GM12892 (cell line): ENCODE results near the gene EPN1.
"Not testable (repeated sequence)": the region's sequence is repeated elsewhere in the genome, so short reads cannot be mapped to it uniquely, and the experiment has no call there.

Source experiments
- DNase-seq: peaks from one replicate; pipeline ENCODE4 v3.0.0; 2011; ENCODE audit not compliant: insufficient read length
- FAIRE-seq: peaks from 2 replicates; lab custom pipeline; 2011; peaks lifted over from hg19 to GRCh38; lab: Jason Lieb, UNC
- POLR2A ChIP-seq: IDR thresholded peaks from 2 replicates; pipeline ENCODE4 v1.6.1; 2011; ENCODE audit warnings: low read depth, low read length, control low read depth
- POLR2AphosphoS5 ChIP-seq: IDR thresholded peaks from 2 replicates; pipeline ENCODE4 v1.6.1; 2011; ENCODE audit warnings: low read depth, low read length, control low read depth
- TAF1 ChIP-seq: IDR thresholded peaks from 2 replicates; pipeline ENCODE4 v1.6.1; 2011; ENCODE audit warnings: low read depth, mild to moderate bottlenecking, control low read depth, low read length, borderline replicate concordance

EPN1 gene

GRCh38 chr19:55702131-55702627, 27.2 kb downstream of the EPN1 start:
- TF ChIP-seq POLR2AphosphoS5 = no peak
- DNase-seq (no peak), FAIRE-seq (no peak)

- DNase-seq (no peak), FAIRE-seq (no peak)
- TF ChIP-seq POLR2A = no peak
- no peak for TF ChIP-seq POLR2AphosphoS5
- no peak for TF ChIP-seq TAF1
These were observed 28.8 kb downstream of the EPN1 start for GRCh38 chr19:55703790-55704215.

GRCh38 chr19:55704494-55705245, 29.6 kb downstream of the EPN1 start:
- FAIRE-seq = no peak
- DNase-seq = no peak
- TF ChIP-seq TAF1 (no peak), POLR2AphosphoS5 (no peak), POLR2A (no peak)

DNA sequence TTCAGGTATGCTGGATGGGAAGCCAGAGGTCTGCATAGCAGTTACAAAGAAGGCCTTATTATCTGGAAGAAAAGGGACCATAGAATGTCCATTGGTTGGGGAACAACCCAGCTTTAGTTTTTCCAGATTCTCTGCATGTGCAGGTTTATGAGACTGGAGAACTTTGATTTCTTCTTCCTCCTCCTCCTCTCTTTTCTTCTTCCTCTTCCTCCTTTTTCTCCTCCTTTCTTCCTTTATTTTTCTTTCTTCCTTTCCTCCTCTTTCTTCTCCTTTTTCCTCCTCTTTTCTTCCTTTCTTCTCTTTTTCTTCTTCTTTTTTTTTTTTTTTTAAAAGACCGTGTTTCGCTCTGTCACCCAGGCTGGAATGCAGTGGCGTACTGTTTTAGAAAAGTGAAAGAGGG, 30.9 kb downstream of the EPN1 start:
- DNase-seq (no peak), FAIRE-seq (no peak)
- TF ChIP-seq TAF1 (no peak), POLR2A (no peak), POLR2AphosphoS5 (no peak)

- no peak for TF ChIP-seq POLR2A
- no peak for FAIRE-seq
- DNase-seq = no peak
These were observed 36.7 kb downstream of the EPN1 start for GRCh38 chr19:55711719-55712118.

DNA sequence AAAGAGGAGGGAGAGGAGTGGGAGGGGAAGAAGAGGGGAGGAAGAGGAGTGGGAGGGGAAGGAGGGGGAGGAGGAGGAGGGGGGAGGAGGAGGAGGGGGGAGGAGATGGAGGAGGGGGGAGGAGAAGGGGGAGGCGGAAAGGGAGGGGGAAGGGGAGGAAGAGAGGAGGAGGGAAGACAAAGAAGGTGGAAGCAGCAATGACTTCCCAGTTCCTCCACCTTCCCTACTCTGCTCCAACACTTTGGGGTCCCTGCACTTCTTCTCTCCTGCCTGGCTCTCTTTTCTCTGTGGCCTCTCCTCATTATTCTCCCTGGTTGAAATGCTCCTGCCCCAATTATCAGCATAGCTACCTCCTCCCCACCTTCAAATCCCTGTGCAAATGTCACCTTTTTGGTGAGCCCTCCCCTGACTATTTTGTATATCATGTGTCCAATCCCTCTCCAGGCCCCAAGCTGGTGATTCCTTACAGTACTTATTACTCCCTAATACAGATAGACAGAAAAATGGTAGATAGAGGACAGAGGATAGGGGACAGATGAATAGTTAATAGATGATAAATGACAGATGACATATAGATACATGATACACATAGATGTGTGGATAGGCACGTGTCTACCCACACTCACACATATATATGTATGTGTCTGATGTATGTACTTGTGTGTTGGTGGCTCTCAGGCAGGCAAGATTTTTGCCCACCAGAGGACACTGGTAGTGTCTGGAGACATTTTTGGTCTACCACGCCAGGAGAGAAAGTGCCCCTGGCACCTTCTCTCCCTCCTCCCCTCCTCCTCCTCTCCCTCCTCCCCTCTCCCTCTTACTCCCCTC, 38.0 kb downstream of the EPN1 start:
- FAIRE-seq (no peak), DNase-seq (no peak)
- TF ChIP-seq POLR2A (no peak), TAF1 (no peak), POLR2AphosphoS5 (no peak)

- DNase-seq = no peak
- FAIRE-seq = no peak
These were observed 41.5 kb downstream of the EPN1 start for GRCh38 chr19:55716531-55716930.

GRCh38 chr19:55717251-55717650, 42.2 kb downstream of the EPN1 start:
- TF ChIP-seq POLR2AphosphoS5 = no peak
- no peak for TF ChIP-seq POLR2A
- no peak for TF ChIP-seq TAF1
- FAIRE-seq (no peak), DNase-seq (no peak)

More at GRCh38 chr19:55716531-55716930, 41.5 kb downstream of the EPN1 start:
- no peak for TF ChIP-seq POLR2AphosphoS5
- TF ChIP-seq POLR2A = no peak
- no peak for TF ChIP-seq TAF1

- not testable (repeated sequence) for FAIRE-seq, DNase-seq
These were observed 43.1 kb downstream of the EPN1 start for GRCh38 chr19:55717879-55718711.

- DNase-seq (no peak), FAIRE-seq (no peak)
- TF ChIP-seq POLR2AphosphoS5 (no peak), TAF1 (no peak), POLR2A (no peak)
These were observed 45.3 kb downstream of the EPN1 start for GRCh38 chr19:55720214-55720746.

GRCh38 chr19:55720801-55721200, 45.8 kb downstream of the EPN1 start:
- DNase-seq = no peak
- FAIRE-seq = no peak
- TF ChIP-seq TAF1 = no peak

DNA sequence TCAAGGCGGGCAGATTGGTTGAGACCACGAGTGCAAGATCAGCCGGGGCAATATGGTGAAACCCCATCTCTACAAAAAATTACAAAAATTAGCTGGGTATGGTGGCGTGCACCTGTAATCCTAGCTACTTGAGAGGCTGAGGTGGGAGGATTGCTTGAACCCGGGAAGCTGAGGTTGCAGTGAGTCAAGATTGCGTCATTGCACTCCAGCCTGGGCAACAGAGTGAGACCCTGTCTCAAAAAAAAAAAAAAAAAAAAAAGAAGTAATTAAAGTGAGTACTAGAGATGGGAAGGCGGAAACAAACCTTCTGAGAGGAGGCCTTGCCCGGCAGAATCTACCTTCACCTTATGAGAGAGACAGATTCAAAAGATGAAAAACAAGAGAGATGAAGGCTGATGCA, 48.5 kb downstream of the EPN1 start:
- DNase-seq (no peak), FAIRE-seq (no peak)
- TF ChIP-seq TAF1 (no peak), POLR2A (no peak), POLR2AphosphoS5 (no peak)

GRCh38 chr19:55730378-55730777, 55.4 kb downstream of the EPN1 start:
- DNase-seq, FAIRE-seq: not testable (repeated sequence)
